ENCODE data around the gene ATCAY.

DNA sequence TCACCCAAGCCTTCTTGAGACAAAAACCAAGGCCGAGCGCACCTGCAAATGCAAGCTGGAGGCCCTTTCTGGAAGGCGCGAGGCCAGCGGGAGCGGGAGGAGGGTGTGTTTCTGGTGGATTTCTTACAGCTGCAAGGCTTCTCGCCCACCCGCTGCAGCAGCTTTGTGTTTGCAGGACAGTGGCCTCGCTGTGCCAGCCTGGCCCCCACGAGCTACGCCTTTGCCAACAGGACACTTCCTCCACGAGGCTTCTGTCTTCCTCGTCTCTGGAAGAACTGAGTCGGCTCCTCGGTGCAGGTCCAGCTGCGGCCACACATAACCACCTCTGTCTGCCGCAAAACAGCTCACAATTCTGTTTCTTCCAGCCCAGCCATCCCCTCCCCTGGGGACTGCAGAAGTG is 10.1 kb downstream of the ATCAY start:
- TF ChIP-seq, protein P1, sequence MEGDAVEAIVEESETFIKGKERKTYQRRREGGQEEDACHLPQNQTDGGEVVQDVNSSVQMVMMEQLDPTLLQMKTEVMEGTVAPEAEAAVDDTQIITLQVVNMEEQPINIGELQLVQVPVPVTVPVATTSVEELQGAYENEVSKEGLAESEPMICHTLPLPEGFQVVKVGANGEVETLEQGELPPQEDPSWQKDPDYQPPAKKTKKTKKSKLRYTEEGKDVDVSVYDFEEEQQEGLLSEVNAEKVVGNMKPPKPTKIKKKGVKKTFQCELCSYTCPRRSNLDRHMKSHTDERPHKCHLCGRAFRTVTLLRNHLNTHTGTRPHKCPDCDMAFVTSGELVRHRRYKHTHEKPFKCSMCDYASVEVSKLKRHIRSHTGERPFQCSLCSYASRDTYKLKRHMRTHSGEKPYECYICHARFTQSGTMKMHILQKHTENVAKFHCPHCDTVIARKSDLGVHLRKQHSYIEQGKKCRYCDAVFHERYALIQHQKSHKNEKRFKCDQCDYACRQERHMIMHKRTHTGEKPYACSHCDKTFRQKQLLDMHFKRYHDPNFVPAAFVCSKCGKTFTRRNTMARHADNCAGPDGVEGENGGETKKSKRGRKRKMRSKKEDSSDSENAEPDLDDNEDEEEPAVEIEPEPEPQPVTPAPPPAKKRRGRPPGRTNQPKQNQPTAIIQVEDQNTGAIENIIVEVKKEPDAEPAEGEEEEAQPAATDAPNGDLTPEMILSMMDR (IDR thresholded peaks at IDR 0.05), result no peak
- no peak for TF ChIP-seq EP300 (IDR thresholded peaks at IDR 0.05)
- no peak for TF ChIP-seq POLR2A (IDR thresholded peaks at IDR 0.05)
